A549 (cell line): Measurements from ENCODE around the gene CTNNA3. TPM values are rescaled to one million over a fixed set of nuclear protein-coding genes. Genes with fewer than 3 reads are reported as not detected.

Experiments used
- ATAC-seq, 2 experiments: fragments of 200-7000 bp in 1 of 2; fragments of >200 bp in 1 of 2; cut with Nextera tagmentation in 1 of 2; cut with Tn5 transposase in 1 of 2; 3 replicates each; pipeline versions ENCODE4 v1.8.0 to v1.9.1; 2018 to 2020; ENCODE audit warnings: mild to moderate bottlenecking in 1 of 2, moderate library complexity in 1 of 2
- CTCF ChIA-PET: fragments of 300-600 bp; sonication (Branson Sonifier 250); formaldehyde crosslinking; extraction: SDS; loops from one replicate; lab custom pipeline; 2021; ENCODE audit warnings: antibody characterized with exemption, inconsistent platforms; lab: Yijun Ruan, JAX
- POLR2A ChIA-PET: fragments of 350-600 bp; formaldehyde crosslinking; extraction: SDS; loops from one replicate; lab custom pipeline; 2021; ENCODE audit warnings: antibody characterized with exemption, inconsistent platforms; lab: Yijun Ruan, JAX
- DNase-seq, 2 experiments: peaks; one replicate each; pipeline versions ENCODE4 v3.0.0 to v3.0.0-alpha.2; 2011 to 2016; ENCODE audit warnings: low read depth in 1 of 2, low spot score in 1 of 2
- FAIRE-seq: peaks from 2 replicates; lab custom pipeline; 2011; peaks lifted over from hg19 to GRCh38; lab: Jason Lieb, UNC
- H3K27ac ChIP-seq, 2 experiments: fragments of >200 bp; sonication (Bioruptor Twin); formaldehyde crosslinking; 3 replicates each; pipeline ENCODE4 v1.5.1; 2016 to 2017
- H3K4me1 ChIP-seq: fragments of >200 bp; sonication (Bioruptor Twin); formaldehyde crosslinking; 3 replicates; pipeline ENCODE4 v1.6.1; 2016
- H3K4me2 ChIP-seq: fragments of >200 bp; sonication (Bioruptor Twin); formaldehyde crosslinking; 3 replicates; pipeline ENCODE4 v1.6.1; 2016
- H3K4me3 ChIP-seq: fragments of >200 bp; sonication (Bioruptor Twin); formaldehyde crosslinking; 3 replicates; pipeline ENCODE4 v1.5.1; 2016
- H3K9me3 ChIP-seq: fragments of >200 bp; sonication (Bioruptor Twin); formaldehyde crosslinking; 3 replicates; pipeline ENCODE4 v1.6.1; 2016
- BHLHE40 ChIP-seq: IDR thresholded peaks from 2 replicates; pipeline ENCODE4 v1.6.1; 2012; ENCODE audit warnings: low read depth, low read length, inconsistent platforms
- CBX8 ChIP-seq: fragments of 200-600 bp; sonication (generic); IDR thresholded peaks from 2 replicates; pipeline ENCODE4 v1.6.1; 2016
- CHD2 ChIP-seq: fragments of 150-350 bp; IDR thresholded peaks from 2 replicates; pipeline ENCODE4 v1.6.1; 2014; ENCODE audit warnings: low read length; ENCODE audit not compliant: partially characterized antibody
- CHD4 ChIP-seq: fragments of 200-600 bp; sonication (generic); IDR thresholded peaks from 2 replicates; pipeline ENCODE4 v1.6.1; 2016; ENCODE audit warnings: antibody characterized with exemption, mild to moderate bottlenecking, borderline replicate concordance
- E2F6 ChIP-seq: IDR thresholded peaks from 2 replicates; pipeline ENCODE4 v1.6.1; 2012; ENCODE audit warnings: low read depth, borderline replicate concordance
- EHF ChIP-seq: fragments of 250-450 bp; sonication (Bioruptor Pico); IDR thresholded peaks from 2 replicates; pipeline ENCODE4 v1.5.0; 2020; ENCODE audit warnings: mild to moderate bottlenecking
- ELK1 ChIP-seq: fragments of 150-350 bp; IDR thresholded peaks from 2 replicates; pipeline ENCODE4 v1.6.1; 2014; ENCODE audit warnings: low read depth, mild to moderate bottlenecking, low read length
- ESRRA ChIP-seq: fragments of 150-350 bp; IDR thresholded peaks from 2 replicates; pipeline ENCODE4 v1.6.1; 2014; ENCODE audit warnings: mild to moderate bottlenecking, low read length, borderline replicate concordance
- FOXS1 ChIP-seq: fragments of 250-450 bp; sonication (Bioruptor Pico); IDR thresholded peaks from 2 replicates; pipeline ENCODE4 v1.5.0; 2020; ENCODE audit warnings: mild to moderate bottlenecking, moderate library complexity
- HDAC2 ChIP-seq: fragments of 200-600 bp; sonication (generic); IDR thresholded peaks from 2 replicates; pipeline ENCODE4 v1.6.1; 2016
- HES2 ChIP-seq: fragments of >200 bp; sonication (Bioruptor Twin); formaldehyde crosslinking; IDR thresholded peaks from 2 replicates; pipeline ENCODE4 v1.6.1; 2016
- HOXB13 ChIP-seq: fragments of 250-450 bp; sonication (Bioruptor Pico); IDR thresholded peaks from 2 replicates; pipeline ENCODE4 v1.5.0; 2020; ENCODE audit warnings: low read depth, mild to moderate bottlenecking, moderate library complexity
- KDM5A ChIP-seq: fragments of 200-600 bp; sonication (generic); IDR thresholded peaks from 2 replicates; pipeline ENCODE4 v1.6.1; 2016; ENCODE audit warnings: antibody characterized with exemption, mild to moderate bottlenecking
- MAFK ChIP-seq: fragments of 450-650 bp; IDR thresholded peaks from 2 replicates; pipeline ENCODE4 v1.6.1; 2014; ENCODE audit not compliant: partially characterized antibody
- MAZ ChIP-seq: fragments of 150-350 bp; IDR thresholded peaks from 2 replicates; pipeline ENCODE4 v1.6.1; 2014; ENCODE audit warnings: antibody characterized with exemption, low read depth, low read length, borderline replicate concordance
- MYC ChIP-seq: IDR thresholded peaks from 2 replicates; pipeline ENCODE4 v1.6.1; 2012; ENCODE audit warnings: mild to moderate bottlenecking, inconsistent platforms, low read length, improper control_type of control experiment, borderline replicate concordance
- NPAS2 ChIP-seq: fragments of 250-450 bp; sonication (Bioruptor Pico); IDR thresholded peaks from 2 replicates; pipeline ENCODE4 v1.8.0; 2022; ENCODE audit warnings: mild to moderate bottlenecking, moderate library complexity, borderline replicate concordance
- PBX3 ChIP-seq: IDR thresholded peaks from 2 replicates; pipeline ENCODE4 v1.6.1; 2012
- RARB ChIP-seq: fragments of 250-450 bp; sonication (Bioruptor Pico); IDR thresholded peaks from 2 replicates; pipeline ENCODE4 v1.8.0; 2021; ENCODE audit warnings: mild to moderate bottlenecking, moderate library complexity
- REST ChIP-seq: fragments of 200-600 bp; sonication (generic); IDR thresholded peaks from 2 replicates; pipeline ENCODE4 v1.6.1; 2016; ENCODE audit warnings: antibody characterized with exemption, mild to moderate bottlenecking, moderate library complexity
- SMC3 ChIP-seq: fragments of >200 bp; sonication (Bioruptor Twin); formaldehyde crosslinking; IDR thresholded peaks from 3 replicates; pipeline ENCODE4 v1.6.1; 2018; ENCODE audit warnings: inconsistent platforms
- ZSCAN20 ChIP-seq: fragments of 250-450 bp; sonication (Bioruptor Pico); IDR thresholded peaks from 2 replicates; pipeline ENCODE4 v1.8.0; 2022; ENCODE audit warnings: mild to moderate bottlenecking, moderate library complexity
- WGBS: methylation state at CpG from one replicate; pipeline ENCODE4 v1.1.6; 2017; ENCODE audit errors: missing lambda C conversion rate; 5-methylcytosine and 5-hydroxymethylcytosine counted together
- polyA plus RNA-seq, 4 experiments: library from polyadenylated mRNA; depleted of rRNA in 3 of 4; stranded (reverse); fragments of >200 nt; fragmentation: RNase III in 1 of 4; extraction: RNeasy Plus Mini Kit Qiagen cat#74134 plus additional on column Dnase treatment in 1 of 4; gene quantifications; 2 replicates in 3 of 4; 3 replicates in 1 of 4; pipeline ENCODE4 v1.2.3, GENCODE V29; 2011 to 2017

The CTNNA3 gene
- polyA plus RNA-seq, 2 of the 4 experiments (the other 2 are of a cell fraction): not detected

GRCh38 chr10:67107670-67108069, 588.3 kb downstream of the CTNNA3 start:
- ChIA-PET CTCF (no interaction called here), POLR2A (no interaction called here)
- H3K4me3 ChIP-seq: no peak overlapping the region
- FAIRE-seq: no peak
- H3K9me3 ChIP-seq: no peaks in the 10 kb centered on the region
- H3K4me2 ChIP-seq: no peak overlapping the region
- WGBS: 66% methylated on average over 3 of the region's 3 CpGs
- no peaks in the 10 kb centered on the region for H3K4me1 ChIP-seq
- DNase-seq: no peak
- H3K27ac ChIP-seq: no peak overlapping the region
- no peak for TF ChIP-seq FOXS1
- TF ChIP-seq HDAC2: no peak
- ATAC-seq: no peak

GRCh38 chr10:67100951-67101350, 595.0 kb downstream of the CTNNA3 start:
- ATAC-seq: no peak
- Histone ChIP-seq H3K4me3 (no peak overlapping the region), H3K9me3 (no peaks in the 10 kb centered on the region), H3K4me2 (no peak overlapping the region), H3K27ac (no peak overlapping the region), H3K4me1 (no peaks in the 10 kb centered on the region)
- no peak for FAIRE-seq
- DNase-seq: no peak
- no peak for TF ChIP-seq ESRRA
- TF ChIP-seq MAZ: no peak
- TF ChIP-seq EHF (CRISPR knock-in tag): no peak
- TF ChIP-seq HES2: no peak
- TF ChIP-seq ZSCAN20 (CRISPR knock-in tag): no peak
- TF ChIP-seq MYC: no peak
- no peak for TF ChIP-seq REST
- TF ChIP-seq CHD2: no peak
- no peak for TF ChIP-seq RARB (CRISPR knock-in tag)
- no peak for TF ChIP-seq HOXB13 (CRISPR knock-in tag)
- TF ChIP-seq CBX8: no peak
- no peak for TF ChIP-seq SMC3
- no peak for TF ChIP-seq KDM5A
- TF ChIP-seq NPAS2 (CRISPR knock-in tag): no peak
- no peak for TF ChIP-seq MAFK
- no peak for TF ChIP-seq BHLHE40
- TF ChIP-seq CHD4: no peak
- 5% methylated on average over 3 of the region's 3 CpGs for WGBS
- CTCF ChIA-PET: no interaction called here
- POLR2A ChIA-PET: no interaction called here

GRCh38 chr10:67098461-67098860, 597.5 kb downstream of the CTNNA3 start:
- no peak overlapping the region for H3K4me3 ChIP-seq
- no peak for FAIRE-seq
- no peak for ATAC-seq
- H3K27ac ChIP-seq: no peak overlapping the region
- H3K4me2 ChIP-seq: no peak overlapping the region
- POLR2A ChIA-PET: no interaction called here
- no peak for DNase-seq
- H3K9me3 ChIP-seq: no peaks in the 10 kb centered on the region
- CTCF ChIA-PET: no interaction called here
- WGBS: 18% methylated on average over 2 of the region's 2 CpGs
- H3K4me1 ChIP-seq: no peaks in the 10 kb centered on the region
- no peak for TF ChIP-seq MYC
- no peak for TF ChIP-seq HOXB13 (CRISPR knock-in tag)
- TF ChIP-seq E2F6: no peak
- no peak for TF ChIP-seq ELK1
- TF ChIP-seq PBX3: no peak
